ENCODE measurements around the gene GCNT3. TPM values are rescaled to one million over a fixed set of nuclear protein-coding genes. Genes with fewer than 3 reads are reported as not detected.
A peak's percentile ranks its signal among the peaks of the same experiment; 100 is the strongest.

The GCNT3 gene
- total and polyA plus RNA-seq, 2 of the 8 experiments (the other 6 are each of a cell fraction or from before 2014, with no cell fraction given): not detected

GRCh38 chr15:59656897-59657634, 45.5 kb downstream of the GCNT3 start, which contains the start of gene GTF2A2 (continued):
- no peak for TF ChIP-seq ATF3 (IDR thresholded peaks at IDR 0.05; ENCODE audit: insufficient read depth, low read depth, low read length)
- TF ChIP-seq POU5F1 (IDR thresholded peaks at IDR 0.05; ENCODE audit: low read depth, low read length): no peak
- no peak for TF ChIP-seq FOSL1 (IDR thresholded peaks at IDR 0.05; ENCODE audit: insufficient read depth, low read depth, low read length)
- peak; percentile 62; the same call in 1 of the 2 replicates for TF ChIP-seq CHD2 (IDR thresholded peaks at IDR 0.05; ENCODE audit: low read length)
- no peak for TF ChIP-seq RAD21 (IDR thresholded peaks at IDR 0.05 in 1 of 2, conservative IDR thresholded peaks at IDR 0.05 in 1 of 2; ENCODE audit: low read depth in 2 of 2, low read length in 2 of 2)
- no peak for TF ChIP-seq JUN (IDR thresholded peaks at IDR 0.05; ENCODE audit: low read depth, low read length)
- no peak for TF ChIP-seq CHD1 (IDR thresholded peaks at IDR 0.05; ENCODE audit: low read depth, low read length)
- TF ChIP-seq BRCA1 (IDR thresholded peaks at IDR 0.05; ENCODE audit: low read depth, low read length): no peak
- TF ChIP-seq JUND (IDR thresholded peaks at IDR 0.05; ENCODE audit: low read length): no peak
- TF ChIP-seq RFX5 (IDR thresholded peaks at IDR 0.05; ENCODE audit: borderline replicate concordance, low read depth, low read length): no peak
- no peak for TF ChIP-seq ATF2 (IDR thresholded peaks at IDR 0.05; ENCODE audit: low read length)
- TF ChIP-seq TAF1 (IDR thresholded peaks at IDR 0.05; ENCODE audit: low read depth, low read length): peak; percentile 95
- peak; percentile 46 to 86 for TF ChIP-seq POLR2A (IDR thresholded peaks at IDR 0.05; ENCODE audit: control extremely low read depth in 1 of 2, low read depth in 2 of 2, low read length in 2 of 2)
- no peak for TF ChIP-seq TEAD4 (IDR thresholded peaks at IDR 0.05; ENCODE audit: low read depth, low read length)
- no peak for TF ChIP-seq GTF2F1 (IDR thresholded peaks at IDR 0.05; ENCODE audit: borderline replicate concordance, low read depth, low read length)
- TF ChIP-seq RXRA (IDR thresholded peaks at IDR 0.05; ENCODE audit: insufficient read depth, low read depth, low read length): no peak
